Peyer's patch (tissue), 4 donors: ENCODE data around the gene DUS3L. TPM values are rescaled to one million over a fixed set of nuclear protein-coding genes. Genes with fewer than 3 reads are reported as not detected.

Experiments
- DNase-seq, 3 donors: peaks; one replicate each; pipeline ENCODE4 v3.0.0-alpha.2; 2017 to 2019
- H3K27ac ChIP-seq, 4 donors: fragments of 200-600 bp; sonication (generic); one replicate each; pipeline ENCODE4 v1.5.1; 2016 to 2019
- H3K27me3 ChIP-seq, 2 donors: fragments of 200-600 bp; sonication (generic); one replicate each; pipeline ENCODE4 v1.5.1; 2019
- H3K36me3 ChIP-seq, 3 donors: fragments of 200-600 bp; sonication (generic); one replicate each; pipeline ENCODE4 v1.5.1; 2016 to 2019
- H3K4me1 ChIP-seq, 4 donors: fragments of 200-600 bp; sonication (generic); one replicate each; pipeline ENCODE4 v1.5.1; 2016 to 2019
- H3K4me3 ChIP-seq, 4 donors: fragments of 200-600 bp; sonication (generic); 1 replicate in 3 of 4; 2 replicates in 1 of 4; pipeline ENCODE4 v1.5.1; 2016 to 2019; ENCODE audit warnings: mild to moderate bottlenecking in 1 of 4
- H3K9me3 ChIP-seq, 4 donors: fragments of 200-600 bp; sonication (generic); one replicate each; pipeline ENCODE4 v1.5.1; 2016 to 2019; ENCODE audit warnings: mild to moderate bottlenecking in 1 of 4
- POLR2A ChIP-seq, 2 donors: fragments of 450-650 bp; IDR thresholded peaks; one replicate each; pipeline ENCODE4 v1.5.1; 2017; ENCODE audit warnings: antibody characterized with exemption in 2 of 2, mild to moderate bottlenecking in 2 of 2, moderate library complexity in 2 of 2
- total RNA-seq, 4 donors: library from RNA; depleted of rRNA; stranded (reverse); fragments of >200 nt; gene quantifications; one replicate each; pipeline ENCODE4 v1.1.0, GENCODE V29; 2016
- TF ChIP-seq, protein P1 (sequence below), 6 experiments: fragments of 450-650 bp in 4 of 6; fragments of 200-600 bp in 2 of 6; sonication (generic) in 1 of 6; IDR thresholded peaks; one replicate each; pipeline ENCODE4 v1.5.1; 2017 to 2019; ENCODE audit warnings: antibody characterized with exemption in 6 of 6, mild to moderate bottlenecking in 3 of 6, moderate library complexity in 1 of 6

The DUS3L gene
- total RNA-seq, 4 donors from 2014 or later, result 31.5 to 91.6 (median 71.2) TPM

DNA sequence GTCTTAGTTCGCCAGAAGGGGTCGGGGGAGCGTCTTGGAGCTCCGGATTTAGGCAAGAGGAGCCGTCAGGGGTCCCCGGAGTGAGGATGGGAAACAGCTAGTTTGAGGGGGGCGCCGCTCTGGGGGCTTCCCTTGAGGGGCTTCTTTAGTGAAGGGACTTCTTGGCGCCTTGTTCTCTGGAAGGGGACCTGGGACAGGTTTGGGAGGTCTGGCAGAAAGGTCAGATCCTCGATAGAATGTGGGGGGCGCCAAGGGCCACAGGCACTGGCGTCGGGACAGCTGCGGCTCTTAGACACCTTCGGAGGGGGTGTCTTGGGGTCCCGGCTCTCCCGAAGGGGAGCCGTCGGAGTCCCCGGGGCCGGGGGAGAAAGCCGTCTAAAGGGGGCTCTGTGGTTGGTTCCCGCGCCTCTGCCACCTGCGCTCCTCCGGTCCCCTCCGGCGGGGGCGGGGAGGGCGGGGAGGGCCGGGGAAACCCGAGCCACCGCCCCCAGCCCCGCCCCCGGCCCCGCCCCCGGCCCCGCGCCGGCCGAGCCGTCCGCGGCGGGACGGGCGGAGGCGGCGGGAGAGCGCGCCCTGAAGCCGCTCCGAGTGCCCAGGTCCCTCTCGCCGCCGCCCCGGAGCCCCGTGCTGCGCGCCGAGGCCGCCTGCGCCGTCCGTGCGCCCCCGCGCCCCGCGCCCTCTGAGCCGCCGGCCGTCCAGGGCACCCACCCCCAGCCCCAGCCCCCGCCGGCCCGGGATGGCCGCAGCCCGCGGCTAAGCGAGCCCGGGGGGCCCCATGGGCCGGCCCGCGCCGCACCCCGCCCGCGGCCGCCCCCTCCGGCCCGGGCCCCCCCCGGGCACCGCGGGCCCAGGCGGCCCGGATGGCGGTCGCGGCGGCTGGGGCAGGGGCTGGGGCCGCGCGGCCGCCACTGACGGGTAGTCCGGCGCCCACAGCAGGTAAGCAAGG is 13.8 kb upstream of the DUS3L start, which contains the start of gene NRTN:
Gene NRTN, plus strand, starts transcription at position 552 of the 946 bp plus-strand sequence. CDS start 19,099 bp downstream, outside the sequence.
- no peak for TF ChIP-seq POLR2A (IDR thresholded peaks at IDR 0.05)
- TF ChIP-seq, protein P1, sequence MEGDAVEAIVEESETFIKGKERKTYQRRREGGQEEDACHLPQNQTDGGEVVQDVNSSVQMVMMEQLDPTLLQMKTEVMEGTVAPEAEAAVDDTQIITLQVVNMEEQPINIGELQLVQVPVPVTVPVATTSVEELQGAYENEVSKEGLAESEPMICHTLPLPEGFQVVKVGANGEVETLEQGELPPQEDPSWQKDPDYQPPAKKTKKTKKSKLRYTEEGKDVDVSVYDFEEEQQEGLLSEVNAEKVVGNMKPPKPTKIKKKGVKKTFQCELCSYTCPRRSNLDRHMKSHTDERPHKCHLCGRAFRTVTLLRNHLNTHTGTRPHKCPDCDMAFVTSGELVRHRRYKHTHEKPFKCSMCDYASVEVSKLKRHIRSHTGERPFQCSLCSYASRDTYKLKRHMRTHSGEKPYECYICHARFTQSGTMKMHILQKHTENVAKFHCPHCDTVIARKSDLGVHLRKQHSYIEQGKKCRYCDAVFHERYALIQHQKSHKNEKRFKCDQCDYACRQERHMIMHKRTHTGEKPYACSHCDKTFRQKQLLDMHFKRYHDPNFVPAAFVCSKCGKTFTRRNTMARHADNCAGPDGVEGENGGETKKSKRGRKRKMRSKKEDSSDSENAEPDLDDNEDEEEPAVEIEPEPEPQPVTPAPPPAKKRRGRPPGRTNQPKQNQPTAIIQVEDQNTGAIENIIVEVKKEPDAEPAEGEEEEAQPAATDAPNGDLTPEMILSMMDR (IDR thresholded peaks at IDR 0.05), result no peak
- no peaks in the 10 kb centered on the region for H3K27me3 ChIP-seq
- H3K27ac ChIP-seq, result peak within 1 kb of the TSS in 3 of 4 donors; percentile 31 to 61 (median 57)
- peaks cover 4 to 50% (median 11%) of the 10 kb centered on the region in 4 donors for H3K4me1 ChIP-seq
- peak within 1 kb of the TSS in 3 of 4 donors; percentile 36 to 46 (median 45) for H3K4me3 ChIP-seq
- H3K9me3 ChIP-seq, result peaks cover 0 to 3% (median 0%) of the 10 kb centered on the region in 4 donors
- H3K36me3 ChIP-seq, result no peaks in the 10 kb centered on the region
- peak; percentile 27 to 77 (median 70) for DNase-seq

DNA sequence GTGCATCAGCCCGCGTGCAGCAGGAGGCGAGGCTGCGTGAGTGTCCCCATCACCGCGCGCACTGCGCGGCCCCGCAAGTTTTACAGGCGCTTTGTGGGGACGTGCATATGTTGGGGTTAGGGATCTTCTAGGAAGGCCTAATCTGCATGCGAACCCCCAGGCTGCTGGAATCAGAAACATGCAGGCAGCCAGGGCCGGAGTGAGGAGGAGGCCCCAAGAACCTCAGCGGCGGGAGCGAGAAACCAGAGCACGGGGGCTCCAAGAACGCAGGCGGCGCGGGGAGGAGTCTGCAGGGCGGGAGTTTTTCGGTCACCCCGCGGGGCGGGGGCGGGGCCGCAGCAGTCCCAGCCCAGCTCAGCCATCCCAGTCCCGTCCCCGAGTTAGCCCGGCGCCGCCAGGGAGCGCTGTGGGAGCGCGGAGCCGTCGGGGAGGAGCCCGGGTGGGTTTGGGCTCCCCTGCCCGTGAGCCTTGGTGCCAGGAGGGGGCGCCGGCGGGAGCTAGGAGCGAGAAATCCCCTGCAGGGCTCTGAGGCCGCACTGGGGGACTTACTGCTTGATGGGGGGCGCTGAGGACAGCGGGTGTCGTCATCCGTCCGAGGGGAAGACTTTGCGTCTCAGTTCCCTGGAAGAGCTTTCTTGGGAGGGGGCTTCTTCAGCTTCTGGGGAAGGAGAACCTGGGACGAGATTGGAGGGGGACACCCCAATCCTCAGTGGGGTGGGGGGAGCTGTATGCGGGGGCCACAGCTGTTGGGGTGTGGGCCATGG is 13.0 kb upstream of the DUS3L start:
- TF ChIP-seq, protein P1 (IDR thresholded peaks at IDR 0.05), result peak; percentile 59 to 98 (median 90)
- TF ChIP-seq POLR2A (IDR thresholded peaks at IDR 0.05), result peak in 1 of 2 donors; percentile 8
- H3K9me3 ChIP-seq, result peaks cover 0 to 3% (median 0%) of the 10 kb centered on the region in 4 donors
- H3K4me3 ChIP-seq, result peak overlapping the region in 3 of 4 donors; percentile 30 to 46 (median 45)
- H3K27me3 ChIP-seq, result no peaks in the 10 kb centered on the region
- no peaks in the 10 kb centered on the region for H3K36me3 ChIP-seq
- H3K4me1 ChIP-seq, result peaks cover 4 to 51% (median 11%) of the 10 kb centered on the region in 4 donors
- DNase-seq, result peak; percentile 73 to 94 (median 93)
- H3K27ac ChIP-seq, result peak overlapping the region in 1 of 4 donors; percentile 61

DNA sequence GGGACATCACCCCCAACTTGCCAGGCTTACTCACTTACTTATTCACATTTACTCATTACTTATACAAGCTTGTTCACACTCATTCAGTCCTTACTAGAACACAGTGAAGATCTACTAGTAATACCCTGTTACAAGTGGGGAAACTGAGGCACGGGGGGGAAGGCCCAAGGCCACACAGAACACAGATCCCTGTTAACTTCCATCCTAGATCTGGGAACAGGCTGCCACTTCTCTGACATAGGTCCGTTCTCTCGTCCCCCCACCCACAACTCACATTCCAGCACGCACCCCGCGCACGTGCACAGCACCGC is 12.4 kb upstream of the DUS3L start:
- Histone ChIP-seq H3K9me3 (peaks cover 0 to 3% (median 0%) of the 10 kb centered on the region in 4 donors), H3K4me3 (peak overlapping the region in 3 of 4 donors; percentile 30 to 46 (median 45)), H3K27ac (no peak overlapping the region), H3K27me3 (no peaks in the 10 kb centered on the region), H3K4me1 (peaks cover 4 to 51% (median 11%) of the 10 kb centered on the region in 4 donors), H3K36me3 (no peaks in the 10 kb centered on the region)
- TF ChIP-seq, protein P1 (IDR thresholded peaks at IDR 0.05), result no peak
- no peak for TF ChIP-seq POLR2A (IDR thresholded peaks at IDR 0.05)
- no peak for DNase-seq

DNA sequence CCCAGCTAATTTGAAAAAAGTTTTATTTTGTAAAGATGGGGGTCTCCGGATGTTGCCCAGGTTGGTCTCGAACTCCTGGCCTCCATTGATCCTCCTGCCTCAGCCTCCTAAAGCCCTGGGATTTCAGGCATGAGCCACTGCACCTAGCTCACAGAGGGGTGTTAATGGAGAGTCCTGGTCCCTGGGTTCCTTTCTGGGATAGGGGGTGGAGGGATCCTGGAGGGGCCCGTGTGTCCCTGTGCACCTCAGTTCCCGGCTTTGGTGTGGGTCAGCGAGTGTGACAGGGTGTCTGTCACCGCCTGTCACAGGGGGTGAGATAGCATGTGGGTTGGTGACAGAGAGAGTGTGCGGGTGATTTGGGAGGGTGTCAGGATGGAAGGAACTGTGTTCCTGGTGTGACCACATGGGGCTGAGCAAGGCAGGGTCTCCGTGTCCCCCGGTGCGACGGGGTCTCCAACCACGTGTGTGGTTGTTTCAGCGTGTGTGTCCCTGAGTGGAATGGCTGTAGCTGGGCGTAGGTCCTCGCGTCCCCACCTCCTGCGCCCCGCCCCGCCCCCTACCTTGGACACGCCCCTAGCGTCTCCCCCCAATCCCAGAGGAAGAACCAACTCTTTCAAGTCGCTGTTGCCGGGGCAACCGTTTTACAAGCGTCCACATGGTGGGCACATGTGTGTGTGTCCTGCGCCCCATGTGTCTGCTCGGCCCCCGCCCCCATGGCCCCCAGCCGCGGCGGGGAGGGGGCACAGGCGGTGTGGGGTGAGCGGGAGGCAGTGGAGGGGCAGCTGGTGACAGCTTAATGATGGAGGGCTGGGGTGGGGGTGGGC is 11.0 kb upstream of the DUS3L start:
- Histone ChIP-seq H3K36me3 (no peaks in the 10 kb centered on the region), H3K9me3 (peaks cover 0 to 3% (median 0%) of the 10 kb centered on the region in 4 donors), H3K27me3 (no peaks in the 10 kb centered on the region), H3K4me3 (no peak overlapping the region), H3K27ac (no peak overlapping the region), H3K4me1 (peaks cover 4 to 51% (median 11%) of the 10 kb centered on the region in 4 donors)
- no peak for DNase-seq
- TF ChIP-seq, protein P1 (IDR thresholded peaks at IDR 0.05), result no peak
- TF ChIP-seq POLR2A (IDR thresholded peaks at IDR 0.05), result no peak
